GM13977 (cell line): ENCODE data around the gene FHIT.

Source experiments
- DNase-seq: peaks from one replicate; pipeline ENCODE4 v3.0.0; 2012; ENCODE audit warnings: low spot score
- CTCF ChIP-seq: IDR thresholded peaks from 2 replicates; pipeline ENCODE4 v1.5.1; 2012; ENCODE audit warnings: mild to moderate bottlenecking, control low read depth; ENCODE audit not compliant: insufficient read depth; ENCODE audit errors: extremely low read depth, missing control alignments
- in situ Hi-C: fragments of 300-500 bp; cut with MboI; formaldehyde crosslinking; loops from one replicate; pipeline ENCODE4 v1.12.0; 2022; ENCODE audit warnings: low sequenced_read_pairs, low pct_unique_long_range_greater_than_20kb, mixed read lengths, inconsistent platforms; ENCODE audit not compliant: unreplicated experiment

The FHIT gene

GRCh38 chr3:59756934-59757333, 1494.3 kb downstream of the FHIT start:
- no peak for DNase-seq
- no peak for TF ChIP-seq CTCF
- in situ Hi-C loops, result no loop called here

- DNase-seq, result no peak
- in situ Hi-C loops, result no loop called here
- TF ChIP-seq CTCF, result no peak
Observed at GRCh38 chr3:59754456-59755129, 1496.7 kb downstream of the FHIT start.

- DNase-seq, result no peak
- in situ Hi-C loops, result no loop called here
- no peak for TF ChIP-seq CTCF
Observed at GRCh38 chr3:59753808-59754450, 1497.3 kb downstream of the FHIT start.

DNA sequence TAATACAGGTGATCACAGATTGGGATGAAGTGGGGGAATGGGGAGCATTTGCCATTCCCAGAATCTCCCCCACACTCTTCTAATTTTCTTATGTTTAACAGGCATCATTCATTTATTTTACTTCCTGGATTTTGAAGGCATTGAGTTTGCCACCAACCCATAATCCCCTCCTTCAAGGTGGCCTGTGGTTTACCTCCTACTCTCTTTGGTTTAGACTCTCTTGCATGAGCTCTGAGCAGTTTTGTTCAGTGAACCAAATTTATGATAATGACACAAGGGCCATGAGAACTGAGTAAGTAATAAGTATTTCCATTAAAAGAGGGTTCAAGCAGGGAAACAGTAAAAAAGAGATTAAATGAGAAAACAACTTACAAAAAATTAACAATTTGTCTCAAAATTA, 1498.3 kb downstream of the FHIT start:
- TF ChIP-seq CTCF, result no peak
- no peak for DNase-seq
- in situ Hi-C loops, result no loop called here

- TF ChIP-seq CTCF, result no peak
- no peak for DNase-seq
- in situ Hi-C loops, result no loop called here
Observed at GRCh38 chr3:59751606-59752005, 1499.6 kb downstream of the FHIT start.

DNA sequence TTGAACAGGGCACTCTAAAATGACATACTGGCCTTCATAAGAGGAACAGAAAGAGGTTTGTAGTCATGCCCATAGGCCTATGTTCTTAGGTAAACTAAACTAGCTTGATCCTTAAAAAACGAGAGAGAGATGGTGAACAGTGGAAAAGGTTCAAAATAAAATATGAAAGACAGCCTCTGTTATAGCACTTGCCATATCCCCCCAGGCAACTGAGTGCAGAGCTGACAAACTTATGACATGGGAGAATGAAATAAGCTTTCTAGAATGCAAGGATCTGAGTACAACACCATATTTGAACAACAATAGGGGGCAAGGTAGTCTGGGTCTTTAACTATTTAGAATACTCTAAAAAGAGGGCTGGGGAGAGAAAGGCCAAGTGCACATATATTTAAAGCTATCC, 1500.9 kb downstream of the FHIT start:
- no peak for TF ChIP-seq CTCF
- no peak for DNase-seq
- in situ Hi-C loops, result no loop called here
